ENCODE measurements around the gene OPN4.

Gene OPN4

GRCh38 chr10:86647773-86648703, 6.3 kb upstream of the OPN4 start:
- no peak for DNase-seq

- no peak for DNase-seq
Observed at GRCh38 chr10:86648704-86649427, 5.5 kb upstream of the OPN4 start.

DNA sequence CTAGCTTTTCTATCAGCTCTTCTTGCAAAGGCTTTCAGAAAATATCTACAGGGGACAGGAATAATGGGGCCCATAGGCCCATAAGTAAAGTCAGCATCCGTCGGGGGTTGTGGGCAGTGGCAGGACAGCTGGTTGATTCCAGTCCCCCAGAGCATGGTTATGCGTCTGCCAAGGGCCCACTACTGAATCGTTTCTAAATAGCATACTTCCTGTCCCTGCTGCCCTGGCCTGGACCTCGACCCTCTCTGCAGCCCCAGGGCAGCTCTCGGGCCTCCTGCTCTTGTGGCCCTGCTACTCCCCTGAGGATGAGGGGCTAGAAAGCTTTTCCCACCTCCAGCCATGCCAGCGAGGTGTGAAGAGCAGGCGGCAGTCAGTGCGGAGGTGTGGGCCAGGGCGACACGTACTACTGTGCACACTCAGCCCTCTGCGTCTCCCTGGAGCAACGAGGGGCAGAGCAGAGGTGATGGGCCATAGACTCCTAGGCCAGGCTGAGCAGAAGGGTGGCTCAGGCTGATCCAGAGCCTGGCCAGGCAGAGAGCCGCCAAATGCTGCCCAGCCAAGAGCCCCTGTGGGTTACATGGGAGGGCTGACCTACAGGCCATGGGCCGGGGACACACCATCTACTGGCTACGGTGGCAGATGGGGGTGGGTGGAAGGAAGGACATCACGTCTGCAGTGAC, 4.7 kb upstream of the OPN4 start:
- no peak for DNase-seq

DNA sequence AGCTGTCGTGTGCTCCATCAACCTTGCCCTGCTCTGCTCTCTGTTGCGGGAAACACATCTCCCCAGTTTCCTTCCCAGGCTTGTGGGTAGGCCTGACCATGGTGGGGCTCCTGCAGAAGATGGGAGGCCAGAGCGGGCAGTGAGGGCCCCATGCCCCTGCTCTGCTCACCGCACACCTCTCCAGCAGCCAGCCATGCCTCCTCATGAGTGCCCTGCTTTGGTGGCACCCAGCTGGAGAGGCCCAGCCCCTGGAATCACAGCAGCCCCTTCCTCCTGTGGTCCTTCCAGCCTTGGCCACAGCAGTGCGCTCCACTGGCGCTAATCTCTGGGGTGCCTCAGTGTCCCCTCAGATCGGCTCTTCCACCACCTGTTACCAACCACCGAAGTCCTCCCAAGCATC, 4.2 kb upstream of the OPN4 start:
- DNase-seq = no peak

- DNase-seq = no peak
Observed at GRCh38 chr10:86651021-86651471, 3.3 kb upstream of the OPN4 start.

GRCh38 chr10:86651631-86652331, 2.6 kb upstream of the OPN4 start:
- DNase-seq = no peak

DNA sequence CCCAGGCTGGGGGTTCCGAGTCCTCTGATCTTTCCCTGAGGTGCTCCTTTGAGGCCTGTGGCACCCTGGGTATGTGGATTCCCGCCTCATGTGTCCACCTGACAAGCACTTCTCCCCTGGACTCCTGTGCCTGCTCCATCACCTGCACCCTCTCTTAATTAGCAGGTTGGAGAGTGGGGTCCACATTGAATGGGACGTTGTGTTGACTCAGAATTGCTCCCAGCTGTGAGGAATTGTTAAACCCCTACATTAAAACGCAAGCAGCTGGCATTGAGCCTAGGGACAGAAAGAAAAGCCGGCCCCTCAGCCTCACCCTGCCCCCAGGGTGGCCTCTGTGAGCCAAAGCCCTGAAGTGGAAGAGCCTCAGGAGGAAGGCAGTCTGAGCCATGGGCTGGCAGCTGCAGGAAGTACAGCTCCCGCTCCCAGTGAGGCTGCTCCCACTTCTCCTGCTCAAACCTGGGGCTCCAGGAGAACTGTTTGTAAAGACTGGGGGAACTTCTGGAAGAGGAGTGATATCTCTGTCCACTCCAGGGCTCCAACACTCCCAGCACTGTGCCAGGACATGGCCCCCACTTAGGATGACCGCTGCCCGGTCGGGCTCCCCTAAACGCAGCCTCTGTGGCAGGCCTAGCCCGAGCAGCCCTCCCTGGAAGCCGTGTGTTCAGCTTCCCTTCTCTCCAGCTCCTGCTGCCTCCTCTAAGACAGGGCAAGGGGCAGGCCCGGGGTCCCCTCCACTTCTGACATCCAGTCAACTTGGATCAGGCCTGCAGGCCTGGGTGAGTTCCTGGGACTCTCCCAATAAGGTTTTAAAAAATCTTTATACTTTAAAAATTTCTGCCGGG, 1.8 kb upstream of the OPN4 start:
- DNase-seq = no peak

DNA sequence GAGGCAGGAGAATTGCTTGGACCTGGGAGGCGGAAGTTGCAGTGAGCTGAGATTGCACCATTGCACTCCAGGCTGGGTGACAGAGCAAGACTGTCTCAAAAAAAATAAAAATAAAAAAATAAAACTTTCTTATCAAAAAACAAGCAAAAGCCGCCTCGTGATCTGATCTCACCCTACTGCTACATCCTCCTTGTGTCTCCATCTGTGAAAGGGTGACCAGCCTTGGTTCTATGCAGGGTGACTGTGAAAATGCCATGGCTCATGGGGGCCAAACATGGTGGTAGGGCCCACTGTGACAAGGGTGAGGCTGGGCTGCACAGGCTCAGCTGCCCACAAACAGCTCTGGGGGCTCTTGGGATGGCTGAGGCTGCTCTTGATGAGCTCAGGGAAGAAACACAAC, 968 bp upstream of the OPN4 start:
- no peak for DNase-seq

DNA sequence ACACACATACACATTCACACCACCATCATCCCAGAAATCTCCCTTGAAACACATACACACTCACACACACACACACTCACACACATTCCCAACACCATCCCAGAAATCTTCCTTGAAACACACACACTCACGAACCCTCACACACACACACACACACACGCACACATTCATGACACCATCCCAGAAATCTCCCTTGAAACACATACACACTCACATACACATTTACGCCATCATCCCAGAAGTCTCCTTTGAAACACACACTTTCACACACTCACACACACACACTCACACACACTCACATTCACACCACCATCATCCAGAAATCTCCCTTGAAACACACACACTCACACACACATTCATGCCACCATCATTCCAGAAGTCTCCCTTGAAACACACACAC, 360 bp upstream of the OPN4 start:
- DNase-seq = no peak

GRCh38 chr10:86655173-86655540, 810 bp downstream of the OPN4 start:
- no peak for DNase-seq

DNA sequence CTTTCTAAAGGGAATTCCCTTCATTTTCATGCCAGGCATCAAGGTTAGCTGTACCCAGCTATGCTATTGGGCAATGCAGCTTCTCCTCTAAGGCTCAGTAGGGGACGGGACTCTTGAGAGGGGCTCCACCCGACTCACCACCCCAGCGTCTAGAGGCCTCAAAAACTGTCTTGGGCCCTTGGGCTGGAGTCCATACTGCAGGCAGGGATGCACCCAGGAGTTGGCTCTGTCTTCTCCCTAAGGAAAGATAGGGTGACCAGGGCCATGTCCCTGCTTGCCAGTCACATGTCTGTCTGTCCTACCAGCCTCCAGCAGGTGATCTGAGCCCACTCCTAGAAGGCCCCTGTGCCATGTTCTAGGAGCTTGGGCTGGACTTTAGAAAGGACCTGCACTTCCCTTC, 1.2 kb downstream of the OPN4 start:
- DNase-seq = no peak

DNA sequence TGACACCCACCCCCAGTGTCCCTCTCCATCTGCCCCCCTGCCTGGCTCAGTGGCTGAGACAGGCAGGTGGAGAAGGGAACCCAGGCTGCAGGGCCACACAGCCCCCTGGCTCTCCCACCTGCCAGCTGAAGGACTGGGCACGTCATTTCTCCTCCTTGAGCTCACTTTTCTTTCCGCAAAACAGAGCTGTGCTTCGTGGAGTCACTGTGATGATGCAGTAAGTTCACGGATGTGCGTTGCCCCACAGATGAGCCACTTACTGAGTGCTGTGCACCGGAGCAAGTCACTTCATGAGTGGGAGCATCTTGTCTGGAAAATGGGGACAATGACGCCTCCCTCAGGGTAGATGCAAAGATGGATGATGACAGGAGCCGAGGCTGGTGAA, 2.7 kb downstream of the OPN4 start:
- no peak for DNase-seq

DNA sequence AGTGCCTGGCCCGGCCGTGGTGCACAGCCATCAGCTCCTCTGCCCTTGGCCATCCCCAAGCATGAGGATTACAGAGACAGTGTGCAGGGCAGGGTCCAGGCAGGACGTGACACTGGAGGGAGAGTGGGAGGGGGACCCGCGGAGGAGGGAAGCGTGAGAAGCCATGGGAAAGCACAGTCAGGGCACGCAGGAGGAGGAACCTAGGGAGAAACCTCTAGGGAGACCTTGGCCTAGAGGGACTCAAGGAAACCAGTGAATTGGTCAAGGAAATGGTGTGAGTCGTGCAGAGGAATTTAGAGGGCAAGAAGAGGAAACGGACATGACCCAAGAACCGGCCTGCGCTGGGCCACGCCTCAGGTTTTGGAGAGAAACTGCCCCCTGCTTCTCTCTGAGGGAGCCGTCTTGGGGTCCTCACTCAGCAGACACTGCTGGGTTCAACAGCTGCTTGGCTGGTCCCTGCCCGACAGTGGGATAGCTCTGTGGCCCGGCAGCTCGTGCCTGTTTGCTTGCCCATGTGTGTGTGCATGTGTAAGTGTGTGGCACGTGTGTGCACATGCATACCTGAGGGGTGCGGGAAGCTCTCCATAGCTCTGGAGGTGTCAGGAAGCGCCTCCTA, 3.2 kb downstream of the OPN4 start:
- DNase-seq = no peak

DNA sequence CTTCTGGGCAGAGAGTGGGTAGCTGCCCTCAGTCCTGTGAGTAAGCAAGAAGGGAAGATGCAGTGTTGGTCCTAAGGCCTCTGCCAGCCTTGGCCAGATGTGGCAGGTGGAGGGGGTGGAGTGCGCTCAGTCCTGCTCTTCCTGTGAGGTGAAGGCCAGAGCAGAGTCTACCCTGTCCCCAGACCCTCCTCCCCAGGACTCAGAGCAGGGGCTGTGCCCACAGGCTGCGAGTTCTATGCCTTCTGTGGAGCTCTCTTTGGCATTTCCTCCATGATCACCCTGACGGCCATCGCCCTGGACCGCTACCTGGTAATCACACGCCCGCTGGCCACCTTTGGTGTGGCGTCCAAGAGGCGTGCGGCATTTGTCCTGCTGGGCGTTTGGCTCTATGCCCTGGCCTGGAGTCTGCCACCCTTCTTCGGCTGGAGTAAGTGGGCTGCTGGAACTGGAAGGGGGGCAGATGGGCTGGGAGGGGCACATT, 4.0 kb downstream of the OPN4 start:
- DNase-seq = no peak

DNA sequence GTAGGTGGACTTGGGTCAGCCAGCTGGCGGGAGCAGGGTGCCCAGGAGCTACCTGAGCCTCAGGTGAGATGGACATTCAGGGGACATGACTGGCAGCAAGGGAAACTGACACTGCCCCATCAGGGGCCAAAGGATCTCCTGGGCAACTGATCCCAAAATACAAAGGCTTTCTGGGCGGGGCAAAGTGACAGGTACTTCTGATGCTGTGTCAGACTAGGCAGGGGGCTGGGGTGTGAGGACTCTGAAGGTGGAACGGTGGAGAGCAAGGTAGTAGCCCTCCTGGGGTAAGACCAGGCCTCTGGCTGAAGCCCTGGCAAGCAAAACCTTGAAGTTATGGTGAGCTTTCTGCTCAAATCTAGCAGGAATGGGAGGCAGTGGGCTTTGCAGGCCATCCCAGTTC, 4.4 kb downstream of the OPN4 start:
- no peak for DNase-seq

GRCh38 chr10:86659161-86659691, 4.9 kb downstream of the OPN4 start:
- no peak for DNase-seq

- no peak for DNase-seq
Observed at GRCh38 chr10:86659721-86660453, 5.5 kb downstream of the OPN4 start.

GRCh38 chr10:86661161-86662025, 7.0 kb downstream of the OPN4 start:
- DNase-seq = no peak

All from cortex of kidney (tissue), 1 donor.